ENCODE data around the gene PPA1.

GRCh38 chr10:70164163-70164562 lies 69.1 kb downstream of the PPA1 start:
- TF ChIP-seq CTCF (IDR thresholded peaks at IDR 0.05; ENCODE audit: poor library complexity, severe bottlenecking) (no peak), RAD21 (conservative IDR thresholded peaks at IDR 0.05) (no peak), POLR2AphosphoS5 (IDR thresholded peaks at IDR 0.05) (no peak), REST (IDR thresholded peaks at IDR 0.05; ENCODE audit: borderline replicate concordance) (no peak), EZH2 (IDR thresholded peaks at IDR 0.05; ENCODE audit: borderline replicate concordance, insufficient read depth, low read length, poor library complexity, severe bottlenecking) (no peak)

Measured in neural cell (in vitro differentiated cells).